Astrocyte (in vitro differentiated cells and primary cell): Measurements from ENCODE around the gene OR51V1.

Experiments used
- CTCF ChIP-seq: IDR thresholded peaks from 2 replicates; pipeline ENCODE4 v1.5.1; 2011; ENCODE audit warnings: low read depth, mild to moderate bottlenecking, inconsistent platforms, low read length, moderate library complexity; ENCODE audit not compliant: insufficient read depth
- EZH2 ChIP-seq: IDR thresholded peaks from 2 replicates; pipeline ENCODE4 v1.6.1; 2012; ENCODE audit warnings: mild to moderate bottlenecking, low read length, inconsistent platforms; ENCODE audit not compliant: insufficient read depth

- TF ChIP-seq CTCF (no peak), EZH2 (no peak)
These were observed 2.9 kb upstream of the OR51V1 start for GRCh38 chr11:5203366-5203765.
